Neuronal stem cell (in vitro differentiated cells): ENCODE results near the gene RBAK.
"Not testable (repeated sequence)": the region's sequence is repeated elsewhere in the genome, so short reads cannot be mapped to it uniquely, and the experiment has no call there.

Source experiments
- DNase-seq: peaks from one replicate; pipeline ENCODE4 v3.0.0-alpha.2; 2013; ENCODE audit warnings: low spot score
- H2AFZ ChIP-seq: one replicate; pipeline ENCODE4 v1.6.1; 2013; ENCODE audit warnings: mild to moderate bottlenecking, low read length, inconsistent platforms
- H2AK5ac ChIP-seq: 2 replicates; pipeline ENCODE4 v1.6.1; 2013; ENCODE audit warnings: low read depth, mild to moderate bottlenecking, inconsistent platforms, low read length, moderate library complexity, mixed read lengths
- H2BK120ac ChIP-seq: 2 replicates; pipeline ENCODE4 v1.6.1; 2013; ENCODE audit warnings: low read depth, mild to moderate bottlenecking, inconsistent platforms, low read length, moderate library complexity, mixed read lengths
- H2BK12ac ChIP-seq: one replicate; pipeline ENCODE4 v1.6.1; 2013; ENCODE audit warnings: low read length, inconsistent platforms
- H2BK15ac ChIP-seq: 2 replicates; pipeline ENCODE4 v1.6.1; 2013; ENCODE audit warnings: mild to moderate bottlenecking, low read length, inconsistent platforms, mixed read lengths
- H2BK5ac ChIP-seq: one replicate; pipeline ENCODE4 v1.6.1; 2013; ENCODE audit warnings: inconsistent platforms, mild to moderate bottlenecking, low read length, moderate library complexity
- H3K14ac ChIP-seq: one replicate; pipeline ENCODE4 v1.6.1; 2013; ENCODE audit warnings: low read length, inconsistent platforms
- H3K18ac ChIP-seq: 2 replicates; pipeline ENCODE4 v1.6.1; 2013; ENCODE audit warnings: low read length, inconsistent platforms
- H3K23ac ChIP-seq: 2 replicates; pipeline ENCODE4 v1.6.1; 2013; ENCODE audit warnings: low read depth, mild to moderate bottlenecking, mixed read lengths, low read length, inconsistent platforms; ENCODE audit not compliant: poor library complexity
- H3K27ac ChIP-seq: replicated peaks from 3 replicates; pipeline ENCODE4 v1.5.1; 2013; ENCODE audit warnings: low read length, inconsistent platforms
- H3K27me3 ChIP-seq, 3 experiments: 2 replicates each; pipeline ENCODE4 v1.6.1; 2013; ENCODE audit warnings: low read length in 3 of 3, mild to moderate bottlenecking in 2 of 3, inconsistent platforms in 1 of 3, low read depth in 1 of 3, mixed read lengths in 1 of 3, moderate library complexity in 1 of 3; ENCODE audit not compliant: control insufficient read depth in 3 of 3, insufficient read depth in 3 of 3
- H3K36me3 ChIP-seq, 2 donors: replicated peaks in 1 of 2; 2 replicates each; pipeline ENCODE4 v1.6.1; 2013; ENCODE audit warnings: low read length in 2 of 2; ENCODE audit not compliant: control insufficient read depth in 2 of 2, insufficient read depth in 2 of 2
- H3K4ac ChIP-seq: 2 replicates; pipeline ENCODE4 v1.6.1; 2013; ENCODE audit warnings: inconsistent platforms, mild to moderate bottlenecking, low read length, moderate library complexity
- H3K4me1 ChIP-seq, 2 donors: 1 replicate in 1 of 2; 2 replicates in 1 of 2; pipeline ENCODE4 v1.6.1; 2013; ENCODE audit warnings: low read length in 2 of 2, low read depth in 1 of 2; ENCODE audit not compliant: control insufficient read depth in 2 of 2, insufficient read depth in 1 of 2
- H3K4me2 ChIP-seq: one replicate; pipeline ENCODE4 v1.6.1; 2013; ENCODE audit warnings: mild to moderate bottlenecking, low read length, inconsistent platforms; ENCODE audit not compliant: insufficient read depth, poor library complexity, severe bottlenecking
- H3K4me3 ChIP-seq, 2 donors: 2 replicates each; pipeline ENCODE4 v1.5.1; 2013; ENCODE audit warnings: low read length in 2 of 2, mild to moderate bottlenecking in 2 of 2, inconsistent platforms in 1 of 2, moderate library complexity in 1 of 2
- H3K79me1 ChIP-seq: one replicate; pipeline ENCODE4 v1.6.1; 2013; ENCODE audit warnings: low read depth, mild to moderate bottlenecking, inconsistent platforms, low read length, moderate library complexity
- H3K9ac ChIP-seq: one replicate; pipeline ENCODE4 v1.6.1; 2013; ENCODE audit warnings: mild to moderate bottlenecking, low read depth, low read length, inconsistent platforms; ENCODE audit not compliant: poor library complexity
- H3K9me3 ChIP-seq, 2 donors: replicated peaks in 1 of 2; 2 replicates each; pipeline versions ENCODE3 to v1.6.1; 2013; ENCODE audit warnings: low read length in 2 of 2, mild to moderate bottlenecking in 2 of 2, inconsistent platforms in 1 of 2, low read depth in 1 of 2, mixed read lengths in 1 of 2, moderate library complexity in 1 of 2; ENCODE audit not compliant: control insufficient read depth in 2 of 2, insufficient read depth in 1 of 2
- H4K8ac ChIP-seq: one replicate; pipeline ENCODE4 v1.6.1; 2013; ENCODE audit warnings: low read depth, mild to moderate bottlenecking, inconsistent platforms, low read length, moderate library complexity
- H4K91ac ChIP-seq: one replicate; pipeline ENCODE4 v1.6.1; 2013; ENCODE audit warnings: low read length, low read depth, mild to moderate bottlenecking, inconsistent platforms; ENCODE audit not compliant: poor library complexity
- WGBS, 2 donors: extraction: QIAGEN DNeasy Blood & Tissue Kit; methylation state at CpG; one replicate each; pipeline ENCODE4 v1.1.7; 2013; ENCODE audit warnings: missing lambda C conversion rate in 2 of 2, mixed read lengths in 1 of 2; ENCODE audit not compliant: insufficient read length in 2 of 2, insufficient replicate concordance in 1 of 2; ENCODE audit errors: extremely low coverage in 2 of 2; 5-methylcytosine and 5-hydroxymethylcytosine counted together

Gene RBAK

GRCh38 chr7:5012985-5013384 lies 32.7 kb upstream of the RBAK start:
- H2BK15ac ChIP-seq, result no peak overlapping the region
- WGBS, 2 donors, result no CpG with 5 or more reads among the region's 7 CpGs

GRCh38 chr7:5015936-5016335 lies 29.7 kb upstream of the RBAK start:
- not testable (repeated sequence) for H3K27me3 ChIP-seq, H3K4ac ChIP-seq, H3K18ac ChIP-seq, DNase-seq, H2BK12ac ChIP-seq, H3K79me1 ChIP-seq, H2BK15ac ChIP-seq, H2AK5ac ChIP-seq, H3K4me2 ChIP-seq, H4K8ac ChIP-seq, H3K27ac ChIP-seq, H2BK5ac ChIP-seq, H3K4me3 ChIP-seq, H3K23ac ChIP-seq, H3K9ac ChIP-seq, H3K4me1 ChIP-seq, H3K14ac ChIP-seq, H2AFZ ChIP-seq, H4K91ac ChIP-seq, H3K9me3 ChIP-seq, H3K36me3 ChIP-seq, H2BK120ac ChIP-seq
- no CpG with 5 or more reads among the region's 6 CpGs for WGBS, 2 donors

More at GRCh38 chr7:5012985-5013384, 32.7 kb upstream of the RBAK start:
- no peak overlapping the region for H3K4ac ChIP-seq
- H4K8ac ChIP-seq, result no peak overlapping the region
- H2BK120ac ChIP-seq, result no peak overlapping the region
- H3K23ac ChIP-seq, result no peak overlapping the region
- H2AK5ac ChIP-seq, result no peak overlapping the region
- no peak overlapping the region for H3K27ac ChIP-seq
- no peak overlapping the region for H3K14ac ChIP-seq
- H3K79me1 ChIP-seq, result no peaks in the 10 kb centered on the region
- H4K91ac ChIP-seq, result no peak overlapping the region
- peaks cover 2 to 8% of the 10 kb centered on the region in 2 donors for H3K9me3 ChIP-seq
- no peaks in the 10 kb centered on the region for H3K4me1 ChIP-seq
- no peak for DNase-seq
- H2AFZ ChIP-seq, result no peak overlapping the region
- no peak overlapping the region for H2BK12ac ChIP-seq
- H3K36me3 ChIP-seq, result peaks cover 0 to 17% of the 10 kb centered on the region in 2 donors
- H3K27me3 ChIP-seq, result no peaks in the 10 kb centered on the region
- no peak overlapping the region for H3K4me3 ChIP-seq
- no peak overlapping the region for H3K9ac ChIP-seq
- H2BK5ac ChIP-seq, result no peak overlapping the region
- H3K18ac ChIP-seq, result no peak overlapping the region
- no peak overlapping the region for H3K4me2 ChIP-seq

GRCh38 chr7:5017626-5018025 lies 28.0 kb upstream of the RBAK start:
- no CpG with 5 or more reads among the region's 12 CpGs for WGBS, 2 donors
- H4K8ac ChIP-seq, H3K9ac ChIP-seq: not testable (repeated sequence)

GRCh38 chr7:5020098-5020497 lies 25.6 kb upstream of the RBAK start:
- no peak for DNase-seq
- Histone ChIP-seq H2BK12ac (no peak overlapping the region), H2BK5ac (no peak overlapping the region), H2AK5ac (no peak overlapping the region), H2AFZ (no peak overlapping the region), H3K18ac (no peak overlapping the region), H4K8ac (no peak overlapping the region), H3K79me1 (no peaks in the 10 kb centered on the region), H3K23ac (no peak overlapping the region), H3K27me3 (no peaks in the 10 kb centered on the region), H3K9ac (no peak overlapping the region), H4K91ac (no peak overlapping the region), H3K4me1 (no peaks in the 10 kb centered on the region), H3K4me2 (no peak overlapping the region), H3K4ac (no peak overlapping the region), H3K36me3 (peaks cover 2 to 4% of the 10 kb centered on the region in 2 donors), H2BK15ac (no peak overlapping the region), H2BK120ac (no peak overlapping the region), H3K4me3 (no peak overlapping the region), H3K27ac (no peak overlapping the region), H3K14ac (no peak overlapping the region), H3K9me3 (no peaks in the 10 kb centered on the region)
- no CpG with 5 or more reads among the region's 9 CpGs for WGBS, 2 donors

More at GRCh38 chr7:5017626-5018025, 28.0 kb upstream of the RBAK start:
- H2BK5ac ChIP-seq, DNase-seq, H2AK5ac ChIP-seq, H2BK120ac ChIP-seq, H2BK15ac ChIP-seq, H3K4me1 ChIP-seq, H3K4me2 ChIP-seq, H3K27ac ChIP-seq, H3K9me3 ChIP-seq, H3K23ac ChIP-seq, H3K36me3 ChIP-seq, H3K27me3 ChIP-seq, H3K79me1 ChIP-seq, H3K4me3 ChIP-seq, H4K91ac ChIP-seq, H2AFZ ChIP-seq, H3K4ac ChIP-seq, H3K14ac ChIP-seq, H3K18ac ChIP-seq, H2BK12ac ChIP-seq: not testable (repeated sequence)
